Measurements from ENCODE around the gene PAXIP1.

PAXIP1 gene

DNA sequence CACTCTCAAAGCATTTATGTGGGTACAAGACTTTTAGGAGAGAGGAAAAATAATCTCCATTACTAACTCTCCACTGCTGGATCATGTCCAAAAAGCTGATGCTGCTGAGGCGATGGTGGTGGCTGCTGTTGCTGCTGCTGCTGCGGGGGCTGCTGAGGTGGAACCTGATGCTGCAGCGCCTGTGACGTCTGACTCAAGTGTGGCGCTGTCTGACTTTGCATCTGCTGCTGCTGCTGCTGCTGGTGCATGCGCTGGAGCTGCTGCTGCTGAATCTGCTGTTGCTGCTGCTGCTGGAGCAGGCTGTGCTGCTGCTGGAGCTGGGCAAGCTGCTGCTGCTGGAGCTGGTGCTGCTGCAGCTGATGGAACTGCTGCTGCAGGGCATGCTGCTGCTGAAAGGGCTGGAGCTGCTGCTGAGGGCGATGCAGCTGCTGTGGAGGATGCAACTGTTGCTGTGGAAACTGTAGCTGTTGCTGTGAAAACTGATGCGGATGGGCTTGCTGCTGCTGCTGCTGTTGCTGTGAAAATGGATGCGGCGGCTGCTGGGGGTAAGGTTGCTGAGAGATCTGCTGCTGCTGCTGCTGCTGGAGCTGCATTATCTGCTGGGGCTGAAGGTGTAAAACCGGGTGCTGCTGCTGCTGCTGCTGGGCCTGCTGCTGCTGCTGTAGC, 34.5 kb downstream of the PAXIP1 start:
- DNase-seq, result no peak
- Histone ChIP-seq H3K4me1 (ENCODE audit: control insufficient read depth, low read depth, low read length) (no peaks in the 10 kb centered on the region), H2BK5ac (ENCODE audit: low read length) (no peak overlapping the region), H3K4ac (ENCODE audit: low read depth, low read length) (no peak overlapping the region), H4K5ac (ENCODE audit: low read length) (no peak overlapping the region), H3K79me2 (ENCODE audit: control insufficient read depth, insufficient read depth, low read length) (peaks cover 3% of the 10 kb centered on the region), H3K36me3 (ENCODE audit: control insufficient read depth, insufficient read depth, low read length) (peaks cover 22% of the 10 kb centered on the region), H3K9ac (ENCODE audit: low read length) (no peak overlapping the region), H3K18ac (ENCODE audit: low read length) (no peak overlapping the region), H3K56ac (ENCODE audit: low read length) (no peak overlapping the region), H2BK15ac (replicated peaks; ENCODE audit: low read depth) (no peak overlapping the region), H3K23ac (ENCODE audit: low read length) (no peak overlapping the region), H2BK120ac (ENCODE audit: low read depth, low read length) (no peak overlapping the region), H3K4me2 (ENCODE audit: low read length) (no peak overlapping the region), H4K8ac (ENCODE audit: low read depth, low read length) (no peak overlapping the region), H2AK5ac (ENCODE audit: low read length) (no peak overlapping the region), H3K27me3 (ENCODE audit: insufficient read depth, low read length, poor library complexity) (no peaks in the 10 kb centered on the region), H3K4me3 (ENCODE audit: low read length) (no peak overlapping the region), H3K27ac (ENCODE audit: low read depth, low read length) (no peak overlapping the region), H3K79me1 (ENCODE audit: low read length) (peaks cover 10% of the 10 kb centered on the region)
- no CpG with 5 or more reads among the region's 11 CpGs for WGBS (ENCODE audit: extremely low coverage, insufficient coverage, low lambda C conversion rate)

DNA sequence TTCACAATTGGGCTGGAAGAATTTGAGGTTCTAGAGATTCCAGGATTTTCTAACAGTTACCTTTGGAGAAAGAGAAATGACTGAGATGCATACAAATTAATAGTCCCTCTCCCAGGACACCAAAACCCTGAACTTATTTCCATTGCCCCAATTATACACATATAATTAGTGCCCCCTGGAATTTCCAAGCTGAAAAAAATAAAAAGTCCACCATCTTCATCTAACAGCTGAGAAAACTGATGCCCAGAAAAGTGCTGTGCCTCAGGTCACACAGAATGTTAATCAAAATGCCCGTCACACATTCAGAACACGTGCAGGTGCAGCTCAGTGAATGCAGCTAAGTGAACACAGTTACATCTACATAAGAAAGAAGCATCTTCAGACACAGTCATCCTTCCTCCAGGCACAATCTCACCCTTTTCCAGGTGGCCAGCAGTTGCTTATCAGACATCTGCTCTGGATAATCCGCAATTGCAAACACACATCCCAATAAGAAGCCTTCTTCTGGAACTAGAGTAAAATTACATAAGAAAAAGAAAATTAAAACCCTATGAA, 35.4 kb downstream of the PAXIP1 start:
- H3K56ac ChIP-seq (ENCODE audit: low read length), result no peak overlapping the region
- no peak overlapping the region for H3K4me2 ChIP-seq (ENCODE audit: low read length)
- H3K18ac ChIP-seq (ENCODE audit: low read length), result no peak overlapping the region
- no peaks in the 10 kb centered on the region for H3K4me1 ChIP-seq (ENCODE audit: control insufficient read depth, low read depth, low read length)
- no peak overlapping the region for H4K5ac ChIP-seq (ENCODE audit: low read length)
- peaks cover 7% of the 10 kb centered on the region for H3K79me1 ChIP-seq (ENCODE audit: low read length)
- H3K36me3 ChIP-seq (ENCODE audit: control insufficient read depth, insufficient read depth, low read length), result peaks cover 18% of the 10 kb centered on the region
- no peak overlapping the region for H2BK15ac ChIP-seq (replicated peaks; ENCODE audit: low read depth)
- H3K4ac ChIP-seq (ENCODE audit: low read depth, low read length), result no peak overlapping the region
- no peak overlapping the region for H3K9ac ChIP-seq (ENCODE audit: low read length)
- no peak overlapping the region for H3K23ac ChIP-seq (ENCODE audit: low read length)
- no peak overlapping the region for H2BK120ac ChIP-seq (ENCODE audit: low read depth, low read length)
- no peak for DNase-seq
- no CpG with 5 or more reads among the region's 3 CpGs for WGBS (ENCODE audit: extremely low coverage, insufficient coverage, low lambda C conversion rate)
- no peak overlapping the region for H2AK5ac ChIP-seq (ENCODE audit: low read length)
- H3K4me3 ChIP-seq (ENCODE audit: low read length), result no peak overlapping the region
- no peak overlapping the region for H2BK5ac ChIP-seq (ENCODE audit: low read length)
- H4K8ac ChIP-seq (ENCODE audit: low read depth, low read length), result no peak overlapping the region
- no peaks in the 10 kb centered on the region for H3K79me2 ChIP-seq (ENCODE audit: control insufficient read depth, insufficient read depth, low read length)
- H3K27ac ChIP-seq (ENCODE audit: low read depth, low read length), result no peak overlapping the region
- no peaks in the 10 kb centered on the region for H3K27me3 ChIP-seq (ENCODE audit: insufficient read depth, low read length, poor library complexity)

DNA sequence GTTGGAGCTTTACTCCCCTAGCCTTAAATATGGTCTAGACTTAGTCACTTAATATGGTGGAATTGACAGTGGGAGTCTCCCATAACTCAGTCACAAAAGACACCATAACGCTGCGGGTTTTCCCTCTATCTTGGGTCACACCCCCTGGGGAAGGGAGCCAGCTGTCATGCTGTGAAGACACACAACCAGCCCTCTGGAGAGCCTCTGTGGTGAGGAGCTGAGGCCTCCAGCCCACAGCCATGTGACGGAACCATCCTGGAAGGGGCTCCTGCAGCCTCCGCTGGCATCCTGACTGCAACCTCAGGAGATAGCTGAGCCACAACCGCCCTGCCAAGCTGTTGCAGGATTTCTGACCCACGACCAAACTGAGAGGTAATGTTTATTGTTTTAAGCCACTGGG, 37.9 kb downstream of the PAXIP1 start:
- Histone ChIP-seq H3K9ac (ENCODE audit: low read length) (no peak overlapping the region), H4K8ac (ENCODE audit: low read depth, low read length) (no peak overlapping the region), H3K23ac (ENCODE audit: low read length) (no peak overlapping the region), H2BK15ac (replicated peaks; ENCODE audit: low read depth) (no peak overlapping the region), H4K5ac (ENCODE audit: low read length) (no peak overlapping the region), H3K27me3 (ENCODE audit: insufficient read depth, low read length, poor library complexity) (no peaks in the 10 kb centered on the region), H3K56ac (ENCODE audit: low read length) (no peak overlapping the region), H3K4ac (ENCODE audit: low read depth, low read length) (no peak overlapping the region), H3K4me2 (ENCODE audit: low read length) (no peak overlapping the region), H3K79me1 (ENCODE audit: low read length) (peaks cover 3% of the 10 kb centered on the region), H2BK5ac (ENCODE audit: low read length) (no peak overlapping the region), H3K36me3 (ENCODE audit: control insufficient read depth, insufficient read depth, low read length) (peaks cover 22% of the 10 kb centered on the region), H2AK5ac (ENCODE audit: low read length) (no peak overlapping the region), H2BK120ac (ENCODE audit: low read depth, low read length) (no peak overlapping the region), H3K79me2 (ENCODE audit: control insufficient read depth, insufficient read depth, low read length) (no peaks in the 10 kb centered on the region), H3K18ac (ENCODE audit: low read length) (no peak overlapping the region), H3K4me1 (ENCODE audit: control insufficient read depth, low read depth, low read length) (no peaks in the 10 kb centered on the region), H3K4me3 (ENCODE audit: low read length) (no peak overlapping the region), H3K27ac (ENCODE audit: low read depth, low read length) (no peak overlapping the region)
- whole genome bisulfite sequencing (ENCODE audit: extremely low coverage, insufficient coverage, low lambda C conversion rate), result no CpG with 5 or more reads among the region's 6 CpGs
- DNase-seq, result no peak

DNA sequence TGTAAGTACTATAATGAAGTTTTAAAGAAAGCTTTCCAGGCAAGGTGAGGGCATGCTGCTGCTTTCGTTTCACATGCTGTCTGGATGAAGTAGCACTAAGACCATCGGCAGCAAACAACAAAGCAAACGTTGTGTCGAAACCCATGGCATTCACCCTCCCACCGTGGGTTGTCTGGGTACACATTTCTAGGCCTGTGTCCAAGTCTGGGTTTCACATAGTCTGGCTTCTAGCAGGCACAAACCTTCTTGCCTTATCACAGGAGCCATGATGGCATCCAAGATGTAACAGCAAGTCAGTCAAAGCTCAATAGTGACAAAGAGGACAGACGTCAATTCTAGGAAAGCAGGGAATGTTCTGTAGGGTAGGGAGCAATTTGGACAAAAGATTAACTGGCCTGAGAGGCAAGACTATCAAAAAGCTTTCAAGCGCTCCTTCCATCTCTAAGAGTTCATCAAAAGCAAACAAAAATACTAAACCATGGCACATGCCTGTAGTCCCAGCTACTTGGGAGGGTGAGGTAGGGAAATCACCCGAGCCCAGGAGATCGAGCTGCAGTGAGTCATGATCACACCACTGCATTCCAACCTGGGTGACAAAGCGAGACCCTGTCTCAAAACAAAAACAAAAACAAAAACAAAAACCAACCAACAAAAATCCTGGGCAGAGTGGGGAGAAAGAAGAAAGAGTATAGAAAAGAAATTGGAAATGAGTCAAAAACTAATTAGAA, 42.7 kb downstream of the PAXIP1 start:
- no peak overlapping the region for H3K4ac ChIP-seq (ENCODE audit: low read depth, low read length)
- no peak overlapping the region for H4K8ac ChIP-seq (ENCODE audit: low read depth, low read length)
- peaks cover 13% of the 10 kb centered on the region for H3K36me3 ChIP-seq (ENCODE audit: control insufficient read depth, insufficient read depth, low read length)
- H2BK120ac ChIP-seq (ENCODE audit: low read depth, low read length), result no peak overlapping the region
- no peak overlapping the region for H3K56ac ChIP-seq (ENCODE audit: low read length)
- H3K27me3 ChIP-seq (ENCODE audit: insufficient read depth, low read length, poor library complexity), result no peaks in the 10 kb centered on the region
- no peak overlapping the region for H3K27ac ChIP-seq (ENCODE audit: low read depth, low read length)
- no peak overlapping the region for H2BK15ac ChIP-seq (replicated peaks; ENCODE audit: low read depth)
- peak; percentile 66 for DNase-seq
- H3K4me3 ChIP-seq (ENCODE audit: low read length), result no peak overlapping the region
- WGBS (ENCODE audit: extremely low coverage, insufficient coverage, low lambda C conversion rate), result no CpG with 5 or more reads among the region's 10 CpGs
- H2AK5ac ChIP-seq (ENCODE audit: low read length), result no peak overlapping the region
- H3K4me2 ChIP-seq (ENCODE audit: low read length), result no peak overlapping the region
- H3K18ac ChIP-seq (ENCODE audit: low read length), result no peak overlapping the region
- no peak overlapping the region for H4K5ac ChIP-seq (ENCODE audit: low read length)
- H3K23ac ChIP-seq (ENCODE audit: low read length), result no peak overlapping the region
- H2BK5ac ChIP-seq (ENCODE audit: low read length), result no peak overlapping the region
- H3K9ac ChIP-seq (ENCODE audit: low read length), result no peak overlapping the region
- no peaks in the 10 kb centered on the region for H3K79me1 ChIP-seq (ENCODE audit: low read length)
- H3K4me1 ChIP-seq (ENCODE audit: control insufficient read depth, low read depth, low read length), result no peaks in the 10 kb centered on the region
- H3K79me2 ChIP-seq (ENCODE audit: control insufficient read depth, insufficient read depth, low read length), result no peaks in the 10 kb centered on the region

DNA sequence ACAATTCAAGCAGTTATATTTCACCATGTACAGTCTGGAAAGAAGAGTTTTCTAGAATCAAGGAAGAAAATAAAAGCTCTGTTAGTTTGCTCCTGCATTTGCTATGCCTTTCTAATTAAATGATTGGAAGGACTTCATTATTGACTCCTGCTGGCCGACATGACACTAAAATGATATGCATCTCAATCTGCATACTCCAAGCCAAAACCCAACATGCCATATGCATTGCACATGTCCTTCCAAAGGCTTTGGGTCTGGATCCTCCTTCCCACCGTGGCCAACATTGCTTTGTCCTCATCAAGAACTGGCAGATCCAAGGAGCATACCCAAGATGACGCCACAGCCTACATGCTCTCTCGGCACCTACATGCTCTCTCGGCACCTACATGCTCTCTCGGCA, 46.5 kb downstream of the PAXIP1 start:
- Histone ChIP-seq H3K79me1 (ENCODE audit: low read length) (no peaks in the 10 kb centered on the region), H3K27me3 (ENCODE audit: insufficient read depth, low read length, poor library complexity) (no peaks in the 10 kb centered on the region), H3K4ac (ENCODE audit: low read depth, low read length) (no peak overlapping the region), H4K8ac (ENCODE audit: low read depth, low read length) (no peak overlapping the region), H3K4me1 (ENCODE audit: control insufficient read depth, low read depth, low read length) (no peaks in the 10 kb centered on the region), H2BK15ac (replicated peaks; ENCODE audit: low read depth) (no peak overlapping the region), H3K18ac (ENCODE audit: low read length) (no peak overlapping the region), H2BK120ac (ENCODE audit: low read depth, low read length) (no peak overlapping the region), H3K23ac (ENCODE audit: low read length) (no peak overlapping the region), H2BK5ac (ENCODE audit: low read length) (no peak overlapping the region), H4K5ac (ENCODE audit: low read length) (no peak overlapping the region), H3K56ac (ENCODE audit: low read length) (no peak overlapping the region), H2AK5ac (ENCODE audit: low read length) (no peak overlapping the region), H3K4me2 (ENCODE audit: low read length) (no peak overlapping the region), H3K36me3 (ENCODE audit: control insufficient read depth, insufficient read depth, low read length) (peaks cover 9% of the 10 kb centered on the region), H3K27ac (ENCODE audit: low read depth, low read length) (no peak overlapping the region), H3K9ac (ENCODE audit: low read length) (no peak overlapping the region), H3K79me2 (ENCODE audit: control insufficient read depth, insufficient read depth, low read length) (no peaks in the 10 kb centered on the region), H3K4me3 (ENCODE audit: low read length) (no peak overlapping the region)
- no peak for DNase-seq
- WGBS (ENCODE audit: extremely low coverage, insufficient coverage, low lambda C conversion rate), result no CpG with 5 or more reads among the region's 6 CpGs
